Measurements from ENCODE around the gene UNKL.

GRCh38 chr16:1372292-1372950 lies 42.1 kb downstream of the UNKL start:
- no peak for TF ChIP-seq CTCF (IDR thresholded peaks at IDR 0.05)
- no peak for TF ChIP-seq POLR2A (IDR thresholded peaks at IDR 0.05)
